NCI-H1417 (cell line): ENCODE results near the gene PRKCG.
A peak's percentile ranks its signal among the peaks of the same experiment; 100 is the strongest.
"Not testable (repeated sequence)": the region's sequence is repeated elsewhere in the genome, so short reads cannot be mapped to it uniquely, and the experiment has no call there.

ENCODE experiments used
- DNase-seq, 3 experiments: peaks; one replicate each; lab custom pipeline; 2025; lab: John Stamatoyannopoulos, UW

Gene PRKCG

DNA sequence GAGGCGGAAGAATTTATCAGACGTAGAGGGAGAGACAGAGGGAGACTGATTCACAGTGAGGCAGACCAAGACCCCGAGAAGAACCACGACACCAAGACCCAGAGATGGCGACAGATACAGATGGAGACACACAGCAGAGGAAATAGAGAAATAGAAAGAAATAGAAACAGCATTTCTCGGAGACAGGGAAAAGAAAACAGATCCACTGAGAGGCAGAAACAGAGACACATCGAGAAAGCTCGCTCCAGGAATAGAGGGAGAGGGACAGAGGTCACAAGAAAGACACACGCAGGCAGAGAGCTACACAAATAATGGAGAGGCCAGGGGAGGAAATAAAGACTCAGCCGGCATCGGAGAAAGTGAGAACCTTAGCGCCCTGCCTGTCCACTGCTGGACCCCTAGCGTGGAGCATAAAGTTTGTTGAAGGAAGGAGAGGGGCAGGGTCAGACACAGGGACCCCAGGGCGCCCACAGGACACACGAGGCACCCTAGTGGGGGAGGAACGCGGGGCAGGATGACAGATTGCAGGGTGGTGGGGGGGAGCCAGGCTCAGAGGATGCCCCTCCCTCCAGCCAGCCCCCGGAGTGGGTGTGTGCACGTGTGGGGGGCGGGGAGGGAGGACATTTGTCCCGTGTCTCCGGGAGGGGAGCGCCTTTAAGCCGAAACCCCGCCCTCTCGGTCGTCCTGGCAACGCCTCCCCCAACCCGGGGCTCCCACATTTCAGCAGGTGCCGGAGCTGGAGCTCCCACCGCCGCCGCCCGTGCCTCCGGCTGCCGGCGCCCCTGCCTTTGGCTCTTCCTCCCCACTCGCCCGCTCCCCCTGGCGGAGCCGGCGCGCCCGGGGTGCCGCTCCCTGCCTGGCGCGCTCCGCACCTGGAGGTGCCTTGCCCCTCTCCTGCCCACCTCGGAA is at the start of gene PRKCG:
Gene PRKCG, plus strand, starts transcription at position 716 of the 909 bp plus-strand sequence. CDS start 298 bp downstream, outside the sequence.
- DNase-seq = peak in 2 of 3 experiments; percentile 16 to 17

DNA sequence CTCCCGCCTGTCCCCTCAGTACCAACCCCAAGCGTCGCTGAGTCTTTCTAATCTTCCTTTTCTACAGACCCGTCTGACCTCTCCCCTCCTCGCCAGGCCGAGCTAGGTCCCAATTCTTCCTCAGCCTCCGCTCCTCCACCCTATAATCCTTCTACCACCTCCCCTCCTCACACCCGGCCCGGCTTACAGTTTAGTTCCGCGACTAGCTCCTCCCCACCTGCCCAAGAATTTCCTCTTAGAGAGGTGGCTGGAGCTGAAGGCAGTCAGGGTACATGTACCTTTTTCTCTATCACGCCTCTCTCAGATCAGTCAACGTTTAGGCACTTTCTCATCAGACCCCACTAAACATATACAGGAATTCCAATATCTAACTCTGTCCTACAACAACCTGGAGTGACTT is 49.1 kb upstream of the PRKCG start:
- DNase-seq = not testable (repeated sequence)

DNA sequence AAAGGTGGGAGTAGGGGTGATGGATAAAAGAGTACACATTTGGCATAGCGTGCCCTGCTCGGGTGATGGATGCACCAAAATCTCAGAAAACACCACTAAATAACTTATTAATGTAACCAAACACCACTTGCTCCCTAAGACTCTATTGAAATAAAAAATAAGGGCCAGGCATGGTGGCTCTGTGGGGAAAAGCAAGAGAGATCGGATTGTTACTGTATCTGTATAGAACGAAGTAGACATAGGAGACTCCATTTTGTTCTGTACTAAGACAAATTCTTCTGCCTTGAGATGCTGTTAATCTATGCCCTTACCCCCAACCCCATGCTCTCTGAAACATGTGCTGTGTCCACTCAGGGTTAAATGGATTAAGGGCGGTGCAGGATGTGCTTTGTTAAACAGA is 43.6 kb upstream of the PRKCG start:
- not testable (repeated sequence) for DNase-seq

DNA sequence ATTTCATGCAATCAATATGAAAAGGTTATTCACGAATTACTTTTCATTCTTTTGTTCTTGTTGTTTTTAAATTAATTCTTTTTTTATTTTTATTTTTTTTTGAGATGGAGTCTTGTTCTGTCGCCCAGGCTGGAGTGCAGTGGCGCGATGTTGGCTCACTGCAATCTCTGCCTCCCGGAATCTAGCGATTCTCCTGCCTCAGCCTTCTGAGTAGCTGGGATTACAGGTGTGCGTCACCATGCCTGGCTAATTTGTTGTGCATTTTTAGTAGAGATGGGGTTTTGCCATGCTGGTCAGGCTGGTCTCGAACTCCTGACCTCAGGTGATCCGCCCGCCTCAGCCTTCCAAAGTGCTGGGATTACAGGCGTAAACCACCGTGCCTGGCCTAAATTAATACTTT is 41.8 kb upstream of the PRKCG start:
- DNase-seq = not testable (repeated sequence)

DNA sequence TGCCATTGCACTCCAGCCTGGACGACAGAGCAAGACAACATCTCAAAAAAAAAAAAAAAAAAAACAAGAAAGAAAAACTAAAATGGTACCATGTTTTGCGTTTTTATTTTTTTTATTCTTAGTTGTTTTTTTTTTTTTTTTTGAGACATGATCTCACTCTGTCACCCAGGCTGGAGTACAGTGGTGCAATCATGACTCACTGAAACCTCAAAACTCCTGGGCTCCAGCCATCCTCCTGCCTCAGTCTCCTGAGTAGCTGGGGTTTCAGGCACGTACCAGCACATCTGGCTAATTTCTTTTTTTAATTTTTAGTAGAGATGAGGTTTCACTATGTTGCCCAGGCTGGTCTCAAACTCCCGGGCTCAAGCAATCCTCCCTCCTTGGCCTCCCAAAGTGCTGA is 41.1 kb upstream of the PRKCG start:
- not testable (repeated sequence) for DNase-seq

DNA sequence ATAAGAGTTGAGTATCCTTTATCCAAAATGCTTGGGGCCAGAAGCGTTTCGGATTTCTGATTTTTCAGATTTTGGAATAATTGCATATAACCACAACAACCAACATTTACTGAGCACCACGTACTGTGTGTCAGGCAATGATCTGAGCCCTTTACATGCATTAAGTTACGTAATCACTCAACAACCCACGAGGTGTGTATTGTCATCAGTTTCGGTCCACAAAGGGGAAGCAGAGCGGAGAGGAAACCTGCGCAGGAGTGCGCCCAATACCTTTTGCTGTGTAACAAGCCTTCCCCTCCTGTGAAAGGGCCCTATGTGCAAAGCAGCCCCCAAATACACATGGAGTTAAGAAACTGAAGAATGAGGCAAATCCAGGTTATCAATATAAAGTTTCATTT is 37.1 kb upstream of the PRKCG start:
- no peak for DNase-seq

DNA sequence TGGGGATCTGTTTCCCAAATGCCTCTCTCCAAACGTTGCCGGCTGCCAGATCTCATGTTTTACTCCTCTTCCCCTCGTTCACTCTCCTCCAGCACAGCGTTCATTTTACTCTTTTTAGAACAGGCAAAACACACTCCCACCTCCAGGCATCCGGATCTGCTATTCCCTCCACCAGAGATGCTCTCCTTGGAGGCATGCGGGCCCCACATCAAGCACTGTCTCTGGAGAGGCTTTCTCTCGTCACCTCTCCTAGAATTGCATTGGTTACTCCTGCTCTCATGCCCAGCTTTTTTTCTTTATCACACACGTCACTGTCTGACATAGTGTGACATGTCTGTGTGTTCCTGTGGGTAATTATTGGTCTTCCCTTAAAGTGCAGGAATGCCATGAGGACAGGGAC is 34.4 kb upstream of the PRKCG start:
- DNase-seq = no peak

DNA sequence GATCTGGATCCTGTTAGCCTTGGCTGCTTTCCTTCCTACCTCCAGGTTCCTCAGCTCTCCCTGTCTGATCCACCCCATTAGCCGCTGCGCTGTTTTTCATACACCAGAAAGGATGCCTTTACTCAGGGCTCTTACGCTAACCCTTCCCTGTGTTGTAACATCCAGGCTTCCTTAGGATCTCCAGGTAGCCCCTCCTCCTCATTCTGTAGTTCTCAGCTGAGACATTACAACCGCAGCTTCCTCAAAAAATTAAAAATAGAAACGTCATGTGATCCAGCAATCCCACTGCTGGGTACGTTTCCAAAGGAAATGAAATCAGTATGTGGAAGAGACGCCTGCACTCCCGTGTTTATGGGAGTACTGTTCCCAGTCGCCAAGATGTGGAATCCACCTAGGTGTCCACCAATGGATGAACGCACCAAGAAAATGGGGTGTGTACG is 32.7 kb upstream of the PRKCG start:
- no peak for DNase-seq

DNA sequence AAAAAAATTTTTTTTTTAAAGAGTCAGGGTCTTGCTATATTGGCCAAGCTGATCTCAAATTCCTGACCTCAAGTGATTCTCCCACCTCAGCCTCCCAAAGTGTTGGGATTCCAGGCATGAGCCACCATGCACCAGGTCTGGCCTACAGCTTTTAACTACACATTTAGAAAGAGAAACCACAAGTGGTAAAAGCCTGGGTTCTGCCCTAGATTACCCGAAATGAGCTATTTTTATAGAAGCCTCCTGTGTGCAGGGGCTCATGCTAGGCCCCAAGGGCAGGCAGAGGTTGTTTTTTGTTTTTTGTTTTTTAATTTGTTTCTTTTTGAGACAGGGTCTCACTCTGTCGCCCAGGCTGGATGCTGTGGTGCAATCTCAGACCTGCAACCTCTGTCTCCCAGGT is 28.3 kb upstream of the PRKCG start:
- DNase-seq = no peak

DNA sequence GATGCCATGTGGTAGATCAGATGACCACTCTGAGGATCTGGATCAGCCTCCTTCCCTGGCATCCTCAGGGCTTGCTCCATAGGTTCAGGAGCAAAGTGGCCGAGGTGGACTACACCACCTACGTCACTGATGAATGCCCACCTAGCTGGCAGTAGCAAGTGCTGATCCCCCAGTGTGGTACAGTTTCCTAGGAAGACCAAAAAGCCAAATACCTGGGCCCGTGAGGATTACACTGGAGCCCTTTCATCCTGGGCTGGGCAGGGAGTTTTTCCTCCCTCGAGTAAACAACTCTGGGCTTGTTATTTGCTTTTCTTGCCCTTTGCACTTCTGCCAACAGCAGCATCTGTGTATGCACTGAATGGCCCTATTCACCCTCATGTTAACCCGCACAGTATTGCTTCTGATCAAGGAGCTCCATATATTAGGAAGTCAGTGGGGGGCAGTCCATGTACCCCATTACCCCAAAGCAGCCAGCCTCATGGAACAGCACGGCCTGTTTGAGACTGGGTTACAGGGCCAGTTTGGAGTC is 17.6 kb upstream of the PRKCG start:
- DNase-seq = no peak

DNA sequence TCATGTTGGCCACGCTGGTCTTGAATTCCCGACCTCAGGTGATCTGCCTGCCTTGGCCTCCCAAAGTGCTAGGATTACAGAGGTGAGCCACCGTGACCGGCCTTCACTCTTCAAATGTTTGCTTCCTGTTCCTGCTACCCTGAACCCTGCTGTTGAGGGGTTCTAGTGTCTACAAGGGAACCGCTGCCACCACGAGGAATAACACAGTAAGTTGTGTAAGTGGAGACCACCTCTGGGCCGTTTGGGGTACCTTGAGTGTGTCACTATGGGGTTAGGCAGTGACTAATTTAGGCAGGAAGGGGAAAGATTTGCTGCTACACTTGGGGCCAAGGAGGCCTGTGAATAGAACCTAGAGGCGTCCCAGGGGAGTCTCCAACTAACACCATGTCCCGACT is 16.5 kb upstream of the PRKCG start:
- DNase-seq = no peak

DNA sequence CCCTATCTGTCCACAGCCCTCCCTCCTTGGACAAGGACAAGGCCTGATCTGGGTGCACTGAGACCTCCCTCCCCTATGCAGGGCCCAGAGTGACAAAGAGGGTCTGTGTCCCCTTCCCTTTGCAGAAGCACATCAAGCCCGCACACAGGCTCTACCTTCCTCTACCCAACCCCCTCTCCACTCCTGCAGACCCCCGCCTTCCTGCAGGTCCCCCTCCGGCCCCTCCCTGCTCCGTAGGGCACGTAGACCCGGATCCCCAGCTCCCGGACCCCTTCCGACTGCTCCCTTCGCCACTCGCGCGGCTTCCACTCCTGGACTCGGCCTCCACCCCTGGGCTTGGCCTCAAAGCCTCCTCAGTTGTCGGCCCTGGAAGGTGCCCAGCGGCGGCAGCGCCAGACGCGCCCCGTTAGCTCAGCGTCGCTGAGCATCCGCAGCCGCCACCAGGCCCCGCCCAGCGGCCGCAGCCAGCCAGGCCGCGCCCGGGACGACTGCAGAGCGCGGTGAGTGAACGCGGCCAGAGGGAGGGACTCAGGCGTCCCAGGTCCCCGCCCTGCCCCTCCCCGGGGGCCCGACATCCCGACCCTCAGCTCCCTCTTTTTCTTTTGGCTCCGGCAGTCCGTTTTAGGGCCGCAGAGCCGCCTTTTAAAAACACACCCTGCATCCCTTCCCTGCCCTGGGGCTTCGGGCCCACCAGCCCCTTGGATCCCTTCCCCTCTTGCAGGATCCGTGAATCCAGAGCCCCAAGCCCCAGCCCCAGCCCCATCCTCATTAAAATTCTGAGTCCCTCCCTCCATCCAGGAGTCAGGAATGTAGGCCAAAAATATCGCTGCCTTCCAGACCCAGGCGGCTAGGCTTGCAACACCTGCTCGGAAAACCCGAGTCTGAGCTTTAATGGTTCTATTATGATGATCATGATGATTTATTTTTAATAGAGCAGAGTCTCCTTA is 15.8 kb upstream of the PRKCG start:
- no peak for DNase-seq

DNA sequence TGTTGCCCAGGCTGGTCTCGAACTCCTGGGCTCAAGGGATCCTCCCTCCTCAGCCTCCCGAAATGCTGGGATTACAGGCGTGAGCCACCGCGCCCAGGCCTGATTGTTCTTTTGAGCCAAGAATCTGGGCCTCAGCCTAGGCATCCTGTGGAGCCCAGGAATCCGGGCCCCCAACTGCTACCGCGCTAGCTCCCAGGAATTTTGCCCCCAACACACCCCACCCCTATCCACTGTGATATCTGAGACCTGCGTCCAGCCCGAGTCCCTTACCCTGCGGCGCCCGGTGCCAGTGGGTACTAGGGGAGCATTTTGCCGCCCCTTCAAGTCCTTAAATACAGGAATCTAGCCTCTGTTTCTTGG is 15.2 kb upstream of the PRKCG start:
- DNase-seq = no peak

DNA sequence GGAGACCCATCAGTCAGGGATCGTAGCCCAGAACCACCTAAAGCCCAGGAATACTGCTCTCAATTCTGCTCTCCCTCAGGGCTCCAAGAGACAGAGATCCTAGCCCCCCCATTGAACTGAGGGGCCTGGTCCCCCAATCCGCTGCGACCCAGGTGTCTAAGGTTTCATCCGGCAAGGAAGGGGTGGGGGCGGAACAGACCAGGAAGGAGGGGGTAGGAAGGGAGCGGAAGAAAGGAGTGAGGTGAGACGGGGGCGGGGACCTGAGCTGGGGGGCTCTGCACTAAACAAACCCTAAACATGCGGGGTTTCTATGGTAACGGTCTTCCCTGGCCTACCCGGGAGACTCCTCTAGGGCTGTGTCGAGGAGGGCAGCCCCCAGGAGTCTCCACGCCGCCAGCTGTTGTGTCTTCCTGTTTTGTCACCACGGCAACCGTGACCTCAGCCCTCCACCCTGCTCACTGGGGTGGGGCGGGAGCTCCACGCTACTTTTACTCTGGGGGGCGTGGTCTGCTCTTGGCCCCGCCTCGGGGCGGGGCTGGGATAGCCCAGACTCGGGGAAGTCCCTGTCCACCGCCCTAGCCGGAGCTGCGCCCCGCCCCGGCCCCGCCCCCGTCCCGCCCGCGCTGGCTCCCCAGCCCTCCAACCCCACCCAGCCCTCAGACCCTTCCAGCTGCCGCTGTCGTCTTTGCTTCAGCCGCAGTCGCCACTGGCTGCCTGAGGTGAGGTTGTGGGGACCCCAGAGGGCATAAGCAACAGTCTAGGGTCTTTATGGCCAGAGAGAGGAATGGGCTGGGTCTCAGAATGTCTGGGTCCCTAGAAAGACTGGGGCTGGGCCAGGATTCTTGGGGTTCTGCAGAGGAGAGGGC is 14.5 kb upstream of the PRKCG start, which contains the start of gene MYADM:
Gene MYADM, plus strand, starts transcription at position 659 of the 866 bp plus-strand sequence. CDS start 5,647 bp downstream, outside the sequence.
- DNase-seq = peak in 1 of 3 experiments; percentile 12

DNA sequence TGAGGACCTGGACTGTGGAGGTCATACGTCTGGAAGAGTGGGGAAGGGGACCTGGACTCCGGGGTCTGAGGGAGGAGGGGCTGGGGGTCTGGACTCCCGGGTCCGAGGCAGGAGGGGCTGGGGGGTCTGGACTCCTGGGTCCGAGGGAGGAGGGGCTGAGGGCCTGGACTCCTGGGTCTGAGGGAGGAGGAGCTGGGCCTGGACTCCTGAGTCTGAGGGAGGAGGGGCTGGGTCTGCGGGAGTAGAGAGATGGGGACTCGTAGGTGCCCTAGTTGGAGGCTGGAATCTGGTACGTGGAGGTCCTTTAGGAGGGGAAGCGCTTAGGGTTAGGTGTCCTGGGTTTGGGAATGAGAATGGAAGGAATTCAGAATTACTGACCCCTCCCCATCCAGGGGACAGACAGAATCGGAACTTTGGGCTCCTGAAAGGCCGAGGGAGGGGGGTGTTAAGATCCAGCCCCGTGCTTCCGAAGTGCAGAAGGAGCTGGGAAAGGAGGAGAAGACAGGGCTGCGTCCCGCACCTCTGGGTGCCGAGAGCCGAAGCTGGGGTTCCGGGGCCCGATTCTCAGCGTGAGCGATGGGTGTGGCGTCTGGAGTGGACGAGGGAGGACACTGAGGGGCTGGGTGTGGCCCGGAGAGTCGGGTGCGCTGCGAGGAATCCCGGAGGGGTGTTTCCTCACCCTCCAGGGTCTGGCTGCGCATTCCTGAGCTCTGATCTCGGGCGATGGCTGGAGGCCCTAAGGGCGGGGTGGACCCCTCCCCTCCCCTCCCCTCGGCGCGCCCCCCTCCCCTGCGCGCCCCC is 13.7 kb upstream of the PRKCG start:
- no peak for DNase-seq

DNA sequence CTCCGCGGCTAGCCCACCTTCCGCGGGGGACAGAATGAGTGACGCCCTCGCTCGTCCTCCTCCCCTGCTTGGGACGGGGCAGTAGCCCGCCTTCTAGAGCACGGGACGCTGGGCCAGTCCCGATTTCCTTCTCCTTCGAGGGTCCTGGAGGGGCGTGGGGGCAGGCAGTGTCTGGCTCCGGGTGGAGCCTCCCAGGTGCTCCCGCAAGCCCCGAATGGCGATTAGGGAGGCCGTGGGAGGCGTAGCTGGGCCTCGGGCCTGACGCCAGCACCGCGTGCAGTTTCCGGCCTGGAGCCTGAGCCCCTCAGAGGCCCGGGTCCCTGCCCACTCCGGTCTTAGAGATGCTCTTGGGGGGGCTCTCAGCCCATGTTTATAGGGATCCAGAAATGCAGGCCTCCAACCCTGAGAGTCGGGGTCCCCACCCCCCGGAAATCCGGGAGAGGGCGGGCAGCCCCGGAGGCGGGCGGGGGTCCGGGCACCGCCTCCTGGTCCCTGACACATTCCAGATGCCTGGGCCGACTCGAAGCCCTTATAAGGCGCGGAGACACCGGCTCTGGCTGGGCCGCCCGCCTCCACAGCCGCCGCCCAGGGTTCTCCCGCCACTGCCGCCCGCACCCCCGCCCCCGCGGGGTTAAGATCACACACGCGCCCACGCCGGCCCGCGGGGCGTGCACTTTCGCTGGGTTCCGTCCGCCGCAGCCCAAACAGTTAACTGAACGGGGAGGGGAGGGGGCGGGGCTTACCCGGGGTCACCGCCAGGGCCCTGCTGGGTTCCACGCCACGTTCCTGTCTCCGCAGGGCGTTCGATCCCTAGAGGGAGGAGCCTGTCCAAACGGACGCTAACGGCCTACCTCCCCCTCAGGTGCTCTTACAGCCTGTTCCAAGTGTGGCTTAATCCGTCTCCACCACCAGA is 12.8 kb upstream of the PRKCG start:
- DNase-seq = no peak

DNA sequence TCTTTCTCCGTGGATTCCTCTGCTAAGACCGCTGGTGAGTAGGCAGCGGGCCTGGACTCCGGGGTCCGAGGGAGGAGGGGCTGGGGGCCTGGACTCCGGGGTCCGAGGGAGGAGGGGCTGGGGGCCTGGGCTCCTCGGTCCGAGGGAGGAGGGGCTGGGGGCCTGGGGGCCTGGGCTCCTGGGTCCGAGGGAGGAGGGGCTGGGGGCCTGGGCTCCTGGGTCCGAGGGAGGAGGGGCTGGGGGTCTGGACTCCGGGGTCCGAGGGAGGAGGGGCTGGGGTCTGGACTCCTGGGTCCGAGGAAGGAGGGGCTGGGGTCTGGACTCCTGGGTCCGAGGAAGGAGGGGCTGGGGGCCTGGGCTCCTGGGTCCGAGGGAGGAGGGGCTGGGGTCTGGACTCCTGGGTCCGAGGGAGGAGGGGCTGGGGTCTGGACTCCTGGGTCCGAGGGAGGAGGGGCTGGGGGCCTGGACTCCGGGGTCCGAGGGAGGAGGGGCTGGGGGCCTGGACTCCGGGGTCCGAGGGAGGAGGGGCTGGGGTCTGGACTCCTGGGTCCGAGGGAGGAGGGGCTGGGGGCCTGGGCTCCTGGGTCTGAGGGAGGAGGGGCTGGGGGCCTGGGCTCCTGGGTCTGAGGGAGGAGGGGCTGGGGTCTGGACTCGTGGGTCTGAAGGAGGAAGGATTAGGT is 12.1 kb upstream of the PRKCG start:
- not testable (repeated sequence) for DNase-seq

DNA sequence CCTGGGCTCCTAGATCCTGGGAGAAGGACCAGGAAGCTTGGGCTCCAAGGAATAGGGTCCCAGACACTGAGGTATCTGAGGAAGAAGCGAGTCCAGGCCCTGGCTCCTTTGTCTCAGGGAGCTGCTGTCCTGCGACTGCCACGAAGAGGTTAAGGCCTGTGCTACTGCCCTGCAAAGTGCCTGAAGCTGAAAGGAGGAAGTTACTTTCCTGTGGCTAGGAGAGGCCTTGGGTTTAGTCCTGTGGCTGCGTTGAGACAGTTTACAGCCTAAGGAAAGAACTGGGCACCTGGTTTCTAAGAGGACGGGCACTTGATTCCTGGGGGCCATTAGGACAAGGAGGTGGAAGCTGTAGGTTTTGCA is 11.5 kb upstream of the PRKCG start:
- DNase-seq = no peak

DNA sequence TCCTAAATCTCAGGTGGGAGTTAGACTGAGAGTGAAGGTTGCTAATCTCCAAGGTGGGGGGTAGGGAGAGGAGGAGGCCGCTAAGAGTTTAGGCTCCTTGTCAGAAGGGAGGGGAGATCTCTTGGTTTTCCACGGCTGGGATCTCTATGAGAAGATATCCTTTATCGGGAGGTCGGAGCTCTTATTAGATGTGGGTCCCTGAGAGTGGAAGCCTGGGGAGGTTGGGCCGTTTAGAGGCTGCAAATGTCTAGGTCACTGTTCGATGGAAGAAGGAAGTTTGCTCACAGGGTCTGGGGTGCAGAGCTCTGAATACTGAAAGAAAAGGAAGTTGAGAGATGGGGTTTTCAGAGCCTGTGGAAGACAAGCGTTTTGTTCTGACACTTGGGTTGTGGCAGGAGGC is 10.5 kb upstream of the PRKCG start:
- no peak for DNase-seq
